Measurements from ENCODE around the gene SF1. TPM values are rescaled to one million over a fixed set of nuclear protein-coding genes. Genes with fewer than 3 reads are reported as not detected.
A peak's percentile ranks its signal among the peaks of the same experiment; 100 is the strongest.

The SF1 gene
- total and polyA plus RNA-seq, 2 donors from 2014 or later, result 87.5 to 320 TPM

- Histone ChIP-seq H3K4me3 (ENCODE audit: low read length in 3 of 3) (no peak overlapping the region), H3K27ac (ENCODE audit: low read depth in 2 of 2, low read length in 2 of 2) (no peak overlapping the region), H3K27me3 (ENCODE audit: control insufficient read depth, insufficient read depth, low read length) (no peaks in the 10 kb centered on the region), H3K9ac (ENCODE audit: low read length in 3 of 3) (no peak overlapping the region), H3K9me3 (ENCODE audit: control insufficient read depth in 2 of 3, insufficient read depth in 1 of 3, low read length in 3 of 3) (no peaks in the 10 kb centered on the region), H3K4me1 (ENCODE audit: control insufficient read depth in 2 of 3, insufficient read depth in 2 of 3, low read depth in 1 of 3, low read length in 3 of 3) (peaks cover 0 to 1% (median 0%) of the 10 kb centered on the region in 3 donors), H3K36me3 (ENCODE audit: control insufficient read depth in 2 of 3, insufficient read depth in 3 of 3, low read length in 3 of 3) (no peaks in the 10 kb centered on the region)
- no peak for FAIRE-seq
- peak in 2 of 5 donors; percentile 42 to 46 for DNase-seq
- peak; percentile 7 for TF ChIP-seq CTCF (IDR thresholded peaks at IDR 0.05; ENCODE audit: borderline replicate concordance, extremely low read depth, insufficient read depth)
- intact Hi-C loops (cut with DNase I), result no loop called here
Measured at GRCh38 chr11:64750361-64751054, 27.8 kb downstream of the SF1 start.

- Histone ChIP-seq H3K4me3 (ENCODE audit: low read length in 3 of 3) (no peak overlapping the region), H3K27me3 (ENCODE audit: control insufficient read depth, insufficient read depth, low read length) (peaks cover 6% of the 10 kb centered on the region), H3K9me3 (ENCODE audit: control insufficient read depth in 2 of 3, insufficient read depth in 1 of 3, low read length in 3 of 3) (no peaks in the 10 kb centered on the region), H3K9ac (ENCODE audit: low read length in 3 of 3) (no peak overlapping the region), H3K36me3 (ENCODE audit: control insufficient read depth in 2 of 3, insufficient read depth in 3 of 3, low read length in 3 of 3) (no peaks in the 10 kb centered on the region), H3K4me1 (ENCODE audit: control insufficient read depth in 2 of 3, insufficient read depth in 2 of 3, low read depth in 1 of 3, low read length in 3 of 3) (peaks cover 0 to 8% (median 0%) of the 10 kb centered on the region in 3 donors), H3K27ac (ENCODE audit: low read depth in 2 of 2, low read length in 2 of 2) (no peak overlapping the region)
- no peak for TF ChIP-seq CTCF (IDR thresholded peaks at IDR 0.05; ENCODE audit: borderline replicate concordance, extremely low read depth, insufficient read depth)
- DNase-seq, result peak in 1 of 5 donors; percentile 22
- intact Hi-C loops (cut with DNase I), result no loop called here
- FAIRE-seq, result no peak
Measured at GRCh38 chr11:64747961-64748665, 30.2 kb downstream of the SF1 start.

- Histone ChIP-seq H3K4me3 (ENCODE audit: low read length in 3 of 3) (no peak overlapping the region), H3K36me3 (ENCODE audit: control insufficient read depth in 2 of 3, insufficient read depth in 3 of 3, low read length in 3 of 3) (no peaks in the 10 kb centered on the region), H3K9ac (ENCODE audit: low read length in 3 of 3) (no peak overlapping the region), H3K27ac (ENCODE audit: low read depth in 2 of 2, low read length in 2 of 2) (peak overlapping the region; percentile 49 to 92), H3K9me3 (ENCODE audit: control insufficient read depth in 2 of 3, insufficient read depth in 1 of 3, low read length in 3 of 3) (no peaks in the 10 kb centered on the region), H3K4me1 (ENCODE audit: control insufficient read depth in 2 of 3, insufficient read depth in 2 of 3, low read depth in 1 of 3, low read length in 3 of 3) (peaks cover 0 to 10% (median 3%) of the 10 kb centered on the region in 3 donors), H3K27me3 (ENCODE audit: control insufficient read depth, insufficient read depth, low read length) (peaks cover 6% of the 10 kb centered on the region)
- no peak for TF ChIP-seq CTCF (IDR thresholded peaks at IDR 0.05; ENCODE audit: borderline replicate concordance, extremely low read depth, insufficient read depth)
- intact Hi-C loops (cut with DNase I), result no loop called here
- DNase-seq (peak in 2 of 5 donors; percentile 50 to 76), FAIRE-seq (no peak)
Measured at GRCh38 chr11:64746486-64746885, 31.9 kb downstream of the SF1 start.

Measured in kidney (tissue), 14 donors.